ENCODE results near the gene OSBPL2. TPM values are rescaled to one million over a fixed set of nuclear protein-coding genes. Genes with fewer than 3 reads are reported as not detected.

Gene OSBPL2
- total RNA-seq, 1 donor from 2014 or later: 25.0 TPM

DNA sequence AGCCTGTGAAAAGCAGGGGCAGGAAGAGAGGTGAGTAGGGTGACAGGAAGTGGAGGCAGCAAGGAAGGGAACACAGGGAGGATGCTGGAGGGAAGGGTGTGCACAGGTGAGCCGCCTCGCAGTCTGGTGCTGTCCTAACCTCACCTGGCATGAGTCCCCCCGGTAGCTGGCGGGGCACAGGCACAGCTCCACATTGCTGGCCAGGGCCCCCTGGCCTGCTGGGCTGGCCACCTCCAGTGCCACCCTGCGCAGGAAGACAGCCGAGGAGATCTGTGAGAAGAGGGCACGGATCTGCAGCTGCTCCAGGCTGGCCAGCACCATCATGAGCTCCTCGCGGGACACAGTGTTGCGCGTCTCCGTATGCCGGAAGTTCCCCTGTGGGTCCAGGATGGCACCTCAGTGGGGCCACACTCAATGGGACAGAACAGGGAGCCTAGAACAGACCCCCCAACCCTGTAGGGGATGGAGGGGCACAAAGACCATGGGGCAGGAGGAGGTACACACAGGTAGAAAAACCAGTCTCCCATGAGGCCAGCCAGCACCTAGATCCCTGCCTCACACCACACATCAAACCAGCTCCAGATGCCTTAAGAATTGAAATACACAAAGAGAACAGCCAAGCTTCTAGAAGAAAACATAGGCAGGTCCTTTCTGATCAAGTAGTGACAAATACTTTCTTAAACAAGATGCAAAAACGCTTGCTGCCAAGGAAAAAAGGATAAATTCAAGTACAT, 87.0 kb downstream of the OSBPL2 start:
- intact Hi-C loops (cut with DNase I): no loop called here
- Histone ChIP-seq H3K4me1 (no peaks in the 10 kb centered on the region), H3K9me3 (no peaks in the 10 kb centered on the region), H3K36me3 (peaks cover 87 to 93% of the 10 kb centered on the region in 2 donors), H3K4me3 (no peak overlapping the region), H3K27me3 (no peaks in the 10 kb centered on the region), H3K27ac (no peak overlapping the region)
- TF ChIP-seq, protein P1, sequence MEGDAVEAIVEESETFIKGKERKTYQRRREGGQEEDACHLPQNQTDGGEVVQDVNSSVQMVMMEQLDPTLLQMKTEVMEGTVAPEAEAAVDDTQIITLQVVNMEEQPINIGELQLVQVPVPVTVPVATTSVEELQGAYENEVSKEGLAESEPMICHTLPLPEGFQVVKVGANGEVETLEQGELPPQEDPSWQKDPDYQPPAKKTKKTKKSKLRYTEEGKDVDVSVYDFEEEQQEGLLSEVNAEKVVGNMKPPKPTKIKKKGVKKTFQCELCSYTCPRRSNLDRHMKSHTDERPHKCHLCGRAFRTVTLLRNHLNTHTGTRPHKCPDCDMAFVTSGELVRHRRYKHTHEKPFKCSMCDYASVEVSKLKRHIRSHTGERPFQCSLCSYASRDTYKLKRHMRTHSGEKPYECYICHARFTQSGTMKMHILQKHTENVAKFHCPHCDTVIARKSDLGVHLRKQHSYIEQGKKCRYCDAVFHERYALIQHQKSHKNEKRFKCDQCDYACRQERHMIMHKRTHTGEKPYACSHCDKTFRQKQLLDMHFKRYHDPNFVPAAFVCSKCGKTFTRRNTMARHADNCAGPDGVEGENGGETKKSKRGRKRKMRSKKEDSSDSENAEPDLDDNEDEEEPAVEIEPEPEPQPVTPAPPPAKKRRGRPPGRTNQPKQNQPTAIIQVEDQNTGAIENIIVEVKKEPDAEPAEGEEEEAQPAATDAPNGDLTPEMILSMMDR (IDR thresholded peaks at IDR 0.05): no peak
- no peak for DNase-seq (ENCODE audit: low spot score in 2 of 2)

DNA sequence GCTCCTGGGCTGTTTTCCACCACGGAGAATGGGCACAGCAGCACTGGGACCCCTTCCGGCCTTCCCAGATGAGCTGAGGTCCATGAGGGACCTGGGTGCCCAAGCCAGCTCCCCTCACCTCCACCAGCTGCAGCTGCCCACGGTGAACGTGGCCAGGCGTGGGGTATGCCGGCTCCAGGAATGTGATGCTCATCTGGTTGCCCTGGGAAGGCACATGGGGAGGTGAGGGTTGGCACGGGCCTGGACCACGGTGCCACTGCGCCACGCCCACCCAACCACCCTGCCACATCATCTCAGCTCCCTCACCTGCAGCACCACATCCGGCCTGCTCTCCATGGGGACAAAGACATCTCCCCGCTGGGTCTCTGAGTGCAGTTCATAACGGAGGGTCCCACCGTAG, 88.2 kb downstream of the OSBPL2 start:
- no peak for DNase-seq (ENCODE audit: low spot score in 2 of 2)
- Histone ChIP-seq H3K27ac (no peak overlapping the region), H3K4me3 (no peak overlapping the region), H3K4me1 (no peaks in the 10 kb centered on the region), H3K27me3 (no peaks in the 10 kb centered on the region), H3K36me3 (peaks cover 91 to 97% of the 10 kb centered on the region in 2 donors), H3K9me3 (no peaks in the 10 kb centered on the region)
- intact Hi-C loops (cut with DNase I): no loop called here
- TF ChIP-seq, protein P1 (IDR thresholded peaks at IDR 0.05): no peak

DNA sequence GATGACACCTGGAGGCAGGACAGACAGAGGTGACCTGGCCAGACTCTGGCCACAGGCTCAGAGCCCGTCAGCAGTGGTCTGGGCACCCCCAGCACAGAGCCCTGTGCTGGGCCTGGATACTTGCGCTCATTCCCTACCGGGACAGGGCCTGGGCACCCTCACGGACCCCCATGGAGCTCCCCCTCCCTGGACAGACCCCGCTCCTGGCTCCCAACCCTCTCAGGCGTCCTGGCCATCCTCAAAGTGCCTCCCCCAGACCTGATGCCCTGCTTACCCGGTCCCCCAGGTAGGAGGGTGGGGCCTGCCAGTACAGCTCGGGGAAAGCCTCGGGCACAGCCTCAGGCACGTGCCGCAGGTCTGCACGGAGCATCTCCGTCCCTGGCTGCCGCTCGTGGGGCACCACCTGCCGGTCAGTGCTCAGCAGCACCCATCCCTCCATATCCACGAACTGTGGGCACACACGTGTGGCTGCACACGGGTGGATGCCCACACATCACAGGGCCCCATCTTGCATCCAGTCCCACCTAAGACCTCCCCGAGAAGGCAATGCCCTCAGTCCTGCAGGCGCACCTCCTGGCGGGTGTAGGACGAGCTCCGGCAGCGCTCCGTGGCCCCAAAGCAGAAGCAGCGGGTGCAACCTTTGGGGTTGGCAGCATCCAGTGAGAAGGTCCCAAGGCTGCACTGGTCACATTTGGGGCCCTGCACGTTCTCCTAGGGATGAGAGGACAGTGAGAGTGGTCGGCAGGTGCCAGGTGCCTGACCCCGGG, 88.8 kb downstream of the OSBPL2 start:
- Histone ChIP-seq H3K36me3 (peaks cover 91 to 97% of the 10 kb centered on the region in 2 donors), H3K27me3 (no peaks in the 10 kb centered on the region), H3K4me3 (no peak overlapping the region), H3K4me1 (no peaks in the 10 kb centered on the region), H3K9me3 (no peaks in the 10 kb centered on the region), H3K27ac (no peak overlapping the region)
- intact Hi-C loops (cut with DNase I): no loop called here
- TF ChIP-seq, protein P1 (IDR thresholded peaks at IDR 0.05): no peak
- no peak for DNase-seq (ENCODE audit: low spot score in 2 of 2)

DNA sequence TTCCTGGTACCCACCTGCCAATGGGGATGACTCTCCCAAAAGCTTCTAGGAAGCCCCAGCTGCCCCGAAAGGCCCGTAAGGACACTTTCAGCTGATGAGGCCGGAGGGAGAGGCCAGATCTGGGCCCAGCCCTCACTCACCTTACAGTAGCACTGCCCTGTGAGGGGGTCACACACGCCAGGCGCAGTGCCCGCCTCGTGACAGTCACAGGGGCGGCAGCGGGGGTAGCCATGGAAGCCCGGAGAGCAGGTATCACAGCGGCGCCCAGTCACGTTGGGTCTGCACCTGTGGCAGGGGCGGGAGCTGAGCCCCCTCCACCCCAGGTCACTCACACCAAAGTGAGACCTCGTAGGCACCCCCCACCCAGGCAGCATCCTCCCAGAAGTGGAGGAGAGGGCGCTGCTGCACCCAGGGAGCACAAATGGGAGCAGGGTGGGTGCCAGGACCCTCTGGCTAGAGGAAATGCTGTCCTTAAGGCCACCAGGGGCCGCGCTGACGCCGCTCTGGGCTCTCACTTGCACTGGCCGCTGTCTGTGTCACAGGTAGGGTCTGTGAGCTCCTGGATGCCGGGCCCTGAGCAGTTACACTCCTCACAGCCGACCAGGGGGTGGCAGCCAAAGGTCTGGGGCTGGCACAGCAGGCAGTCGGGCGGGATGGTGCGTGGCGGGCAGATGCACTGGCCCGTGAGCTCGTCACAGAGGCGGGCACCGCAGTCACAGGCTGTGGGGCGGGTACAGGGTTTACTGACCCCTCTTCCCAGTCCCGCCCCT, 89.6 kb downstream of the OSBPL2 start:
- intact Hi-C loops (cut with DNase I): no loop called here
- Histone ChIP-seq H3K27me3 (no peaks in the 10 kb centered on the region), H3K27ac (no peak overlapping the region), H3K4me1 (no peaks in the 10 kb centered on the region), H3K4me3 (no peak overlapping the region), H3K9me3 (no peaks in the 10 kb centered on the region), H3K36me3 (peaks cover 92 to 97% of the 10 kb centered on the region in 2 donors)
- TF ChIP-seq, protein P1 (IDR thresholded peaks at IDR 0.05): no peak
- DNase-seq (ENCODE audit: low spot score in 2 of 2): no peak

DNA sequence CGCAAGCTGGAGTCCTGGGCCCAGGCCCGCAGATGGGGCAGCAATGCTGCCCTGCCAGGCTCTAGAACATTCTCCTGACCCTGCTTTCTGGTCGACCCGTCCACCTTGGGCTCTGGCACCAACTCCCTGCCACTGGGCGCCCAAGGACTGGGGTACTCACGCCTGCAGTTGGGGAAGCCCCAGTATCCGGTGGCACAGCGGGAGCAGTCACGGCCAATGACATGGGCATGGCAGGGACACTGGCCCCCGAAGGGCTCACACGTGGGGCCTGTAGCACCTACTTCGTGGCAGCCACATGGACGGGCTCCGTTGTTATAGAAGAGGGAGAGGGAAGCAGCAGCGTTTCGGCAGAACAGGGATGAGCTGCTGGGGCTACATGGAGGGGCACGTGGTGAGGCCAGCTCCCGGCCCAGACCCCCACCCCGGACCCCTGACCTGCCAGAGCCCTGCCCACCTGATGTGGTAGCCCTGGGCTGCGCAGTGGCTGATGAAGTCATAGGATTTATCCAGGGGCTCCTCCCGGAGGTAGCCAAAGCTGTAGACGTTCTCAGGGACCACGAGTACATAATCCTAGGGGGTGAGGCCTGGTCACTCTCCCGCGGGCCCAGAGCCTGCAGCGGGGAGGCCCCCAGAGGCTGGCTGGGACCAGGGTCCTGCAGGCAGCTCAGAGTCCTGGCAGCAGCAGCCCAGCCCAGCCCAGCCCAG, 90.5 kb downstream of the OSBPL2 start:
- intact Hi-C loops (cut with DNase I): no loop called here
- Histone ChIP-seq H3K4me3 (no peak overlapping the region), H3K27ac (no peak overlapping the region), H3K4me1 (no peaks in the 10 kb centered on the region), H3K27me3 (no peaks in the 10 kb centered on the region), H3K9me3 (no peaks in the 10 kb centered on the region), H3K36me3 (peaks cover 94 to 97% of the 10 kb centered on the region in 2 donors)
- TF ChIP-seq, protein P1 (IDR thresholded peaks at IDR 0.05): no peak
- no peak for DNase-seq (ENCODE audit: low spot score in 2 of 2)
